ENCODE measurements around the gene SCOC.

SCOC gene

DNA sequence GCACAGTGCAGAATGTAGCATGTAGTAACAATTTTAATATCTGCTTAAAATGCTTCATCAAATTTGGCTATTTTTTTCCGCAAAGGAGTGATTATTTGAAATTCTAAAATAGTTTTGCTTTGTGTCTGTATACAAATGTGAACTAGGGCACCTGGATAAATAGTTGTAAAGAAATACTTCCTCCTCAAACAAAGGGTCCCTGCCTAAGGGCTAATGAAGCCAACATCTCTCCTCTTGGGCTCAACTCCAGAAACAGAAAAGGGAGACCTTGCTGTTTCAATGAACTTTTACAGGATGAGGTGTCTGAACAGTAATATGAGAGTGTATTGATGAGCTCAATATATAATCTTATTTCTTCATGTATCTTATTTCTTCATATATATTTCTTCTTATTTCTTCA lies 30.8 kb upstream of the SCOC start:
- no peaks in the 10 kb centered on the region for H3K9me2 ChIP-seq (replicated peaks; ENCODE audit: insufficient read depth, low read length)
- H4K20me1 ChIP-seq (ENCODE audit: low read depth, low read length), result no peaks in the 10 kb centered on the region
- H3K4me3 ChIP-seq (ENCODE audit: insufficient read depth, low read length, poor library complexity, severe bottlenecking), result no peak overlapping the region
- no peaks in the 10 kb centered on the region for H3K9me3 ChIP-seq (ENCODE audit: insufficient read depth, low read length)
- no peaks in the 10 kb centered on the region for H3K79me2 ChIP-seq (ENCODE audit: insufficient read depth, low read length)
- TF ChIP-seq, protein P1, sequence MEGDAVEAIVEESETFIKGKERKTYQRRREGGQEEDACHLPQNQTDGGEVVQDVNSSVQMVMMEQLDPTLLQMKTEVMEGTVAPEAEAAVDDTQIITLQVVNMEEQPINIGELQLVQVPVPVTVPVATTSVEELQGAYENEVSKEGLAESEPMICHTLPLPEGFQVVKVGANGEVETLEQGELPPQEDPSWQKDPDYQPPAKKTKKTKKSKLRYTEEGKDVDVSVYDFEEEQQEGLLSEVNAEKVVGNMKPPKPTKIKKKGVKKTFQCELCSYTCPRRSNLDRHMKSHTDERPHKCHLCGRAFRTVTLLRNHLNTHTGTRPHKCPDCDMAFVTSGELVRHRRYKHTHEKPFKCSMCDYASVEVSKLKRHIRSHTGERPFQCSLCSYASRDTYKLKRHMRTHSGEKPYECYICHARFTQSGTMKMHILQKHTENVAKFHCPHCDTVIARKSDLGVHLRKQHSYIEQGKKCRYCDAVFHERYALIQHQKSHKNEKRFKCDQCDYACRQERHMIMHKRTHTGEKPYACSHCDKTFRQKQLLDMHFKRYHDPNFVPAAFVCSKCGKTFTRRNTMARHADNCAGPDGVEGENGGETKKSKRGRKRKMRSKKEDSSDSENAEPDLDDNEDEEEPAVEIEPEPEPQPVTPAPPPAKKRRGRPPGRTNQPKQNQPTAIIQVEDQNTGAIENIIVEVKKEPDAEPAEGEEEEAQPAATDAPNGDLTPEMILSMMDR (IDR thresholded peaks at IDR 0.05; ENCODE audit: insufficient read depth, low read length, poor library complexity, severe bottlenecking), result no peak
- no peak for TF ChIP-seq EZH2phosphoT487 (conservative IDR thresholded peaks at IDR 0.05; ENCODE audit: low read length)
- H3K27me3 ChIP-seq (ENCODE audit: low read length), result no peaks in the 10 kb centered on the region
- H3K27ac ChIP-seq (ENCODE audit: low read depth, low read length), result no peak overlapping the region
- H2AFZ ChIP-seq (ENCODE audit: low read depth, low read length, severe bottlenecking), result no peak overlapping the region
- H3K9ac ChIP-seq (ENCODE audit: low read length), result no peak overlapping the region
- H3K4me2 ChIP-seq (ENCODE audit: low read depth, low read length, poor library complexity, severe bottlenecking), result no peak overlapping the region
- no peaks in the 10 kb centered on the region for H3K36me3 ChIP-seq (ENCODE audit: low read length)
- H3F3A ChIP-seq (ENCODE audit: insufficient read depth), result no peaks in the 10 kb centered on the region

- no peaks in the 10 kb centered on the region for H3K79me2 ChIP-seq (ENCODE audit: insufficient read depth, low read length)
- no peak overlapping the region for H3K27ac ChIP-seq (ENCODE audit: low read depth, low read length)
- H3K9ac ChIP-seq (ENCODE audit: low read length), result no peak overlapping the region
- no peaks in the 10 kb centered on the region for H4K20me1 ChIP-seq (ENCODE audit: low read depth, low read length)
- no peak overlapping the region for H3K4me2 ChIP-seq (ENCODE audit: low read depth, low read length, poor library complexity, severe bottlenecking)
- H3K4me3 ChIP-seq (ENCODE audit: insufficient read depth, low read length, poor library complexity, severe bottlenecking), result no peak overlapping the region
- no peaks in the 10 kb centered on the region for H3K27me3 ChIP-seq (ENCODE audit: low read length)
- no peak for TF ChIP-seq EZH2phosphoT487 (conservative IDR thresholded peaks at IDR 0.05; ENCODE audit: low read length)
- TF ChIP-seq, protein P1 (IDR thresholded peaks at IDR 0.05; ENCODE audit: insufficient read depth, low read length, poor library complexity, severe bottlenecking), result no peak
- no peaks in the 10 kb centered on the region for H3F3A ChIP-seq (ENCODE audit: insufficient read depth)
- H3K9me3 ChIP-seq (ENCODE audit: insufficient read depth, low read length), result no peaks in the 10 kb centered on the region
- no peaks in the 10 kb centered on the region for H3K36me3 ChIP-seq (ENCODE audit: low read length)
- no peaks in the 10 kb centered on the region for H3K9me2 ChIP-seq (replicated peaks; ENCODE audit: insufficient read depth, low read length)
- no peak overlapping the region for H2AFZ ChIP-seq (ENCODE audit: low read depth, low read length, severe bottlenecking)
Measured at GRCh38 chr4:140343303-140343702, 30.1 kb upstream of the SCOC start.

GRCh38 chr4:140344101-140344500 lies 29.3 kb upstream of the SCOC start:
- no peaks in the 10 kb centered on the region for H3K79me2 ChIP-seq (ENCODE audit: insufficient read depth, low read length)
- no peaks in the 10 kb centered on the region for H3K36me3 ChIP-seq (ENCODE audit: low read length)
- H3K9me3 ChIP-seq (ENCODE audit: insufficient read depth, low read length), result no peaks in the 10 kb centered on the region
- no peak overlapping the region for H3K4me3 ChIP-seq (ENCODE audit: insufficient read depth, low read length, poor library complexity, severe bottlenecking)
- H3F3A ChIP-seq (ENCODE audit: insufficient read depth), result no peaks in the 10 kb centered on the region
- no peak overlapping the region for H3K4me2 ChIP-seq (ENCODE audit: low read depth, low read length, poor library complexity, severe bottlenecking)
- H3K9me2 ChIP-seq (replicated peaks; ENCODE audit: insufficient read depth, low read length), result no peaks in the 10 kb centered on the region
- H2AFZ ChIP-seq (ENCODE audit: low read depth, low read length, severe bottlenecking), result no peak overlapping the region
- H3K27ac ChIP-seq (ENCODE audit: low read depth, low read length), result no peak overlapping the region
- no peak overlapping the region for H3K9ac ChIP-seq (ENCODE audit: low read length)
- H3K27me3 ChIP-seq (ENCODE audit: low read length), result no peaks in the 10 kb centered on the region
- TF ChIP-seq, protein P1 (IDR thresholded peaks at IDR 0.05; ENCODE audit: insufficient read depth, low read length, poor library complexity, severe bottlenecking), result no peak
- TF ChIP-seq EZH2phosphoT487 (conservative IDR thresholded peaks at IDR 0.05; ENCODE audit: low read length), result no peak
- no peaks in the 10 kb centered on the region for H4K20me1 ChIP-seq (ENCODE audit: low read depth, low read length)

All from SU-DHL-6 (cell line).